RPMI8226 (cell line): ENCODE data around the gene PREPL.
A peak's percentile ranks its signal among the peaks of the same experiment; 100 is the strongest.

ENCODE experiments used
- DNase-seq: peaks from one replicate; pipeline ENCODE4 v3.0.0-alpha.2; 2015

PREPL gene

GRCh38 chr2:44291281-44292248, 69.7 kb downstream of the PREPL start:
- DNase-seq = peak; percentile 16

GRCh38 chr2:44290261-44290660, 71.0 kb downstream of the PREPL start:
- DNase-seq = no peak

GRCh38 chr2:44286884-44287638, 74.2 kb downstream of the PREPL start:
- DNase-seq = no peak

- no peak for DNase-seq
Measured at GRCh38 chr2:44286119-44286883, 75.0 kb downstream of the PREPL start.

GRCh38 chr2:44285174-44285573, 76.1 kb downstream of the PREPL start:
- no peak for DNase-seq

GRCh38 chr2:44283116-44283666, 78.1 kb downstream of the PREPL start:
- no peak for DNase-seq

- no peak for DNase-seq
Measured at GRCh38 chr2:44280869-44281268, 80.4 kb downstream of the PREPL start.

GRCh38 chr2:44277541-44277940, 83.8 kb downstream of the PREPL start:
- no peak for DNase-seq

- DNase-seq = no peak
Measured at GRCh38 chr2:44275927-44276303, 85.4 kb downstream of the PREPL start.

- DNase-seq = no peak
Measured at GRCh38 chr2:44273596-44273995, 87.7 kb downstream of the PREPL start.

- DNase-seq = no peak
Measured at GRCh38 chr2:44273076-44273475, 88.2 kb downstream of the PREPL start.

- DNase-seq = no peak
Measured at GRCh38 chr2:44271296-44271695, 90.0 kb downstream of the PREPL start.

- DNase-seq = no peak
Measured at GRCh38 chr2:44269831-44270230, 91.5 kb downstream of the PREPL start.

GRCh38 chr2:44267796-44268648, 93.3 kb downstream of the PREPL start:
- DNase-seq = no peak
